Colonic mucosa (tissue), 4 donors: ENCODE results near the gene RTN4R. TPM values are rescaled to one million over a fixed set of nuclear protein-coding genes. Genes with fewer than 3 reads are reported as not detected.

Experiments
- DNase-seq: peaks from one replicate; pipeline ENCODE4 v3.0.0-alpha.2; 2020
- H3K27ac ChIP-seq: fragments of 200-600 bp; one replicate; pipeline ENCODE4 v1.8.0; 2021
- H3K27me3 ChIP-seq: fragments of 200-600 bp; one replicate; pipeline ENCODE4 v1.8.0; 2021
- H3K36me3 ChIP-seq: fragments of 200-600 bp; one replicate; pipeline ENCODE4 v1.8.0; 2021
- H3K4me1 ChIP-seq: fragments of 200-600 bp; one replicate; pipeline ENCODE4 v1.8.0; 2021; ENCODE audit warnings: mild to moderate bottlenecking
- H3K4me3 ChIP-seq: fragments of 200-600 bp; one replicate; pipeline ENCODE4 v1.8.0; 2021
- H3K9ac ChIP-seq, 2 donors: one replicate each; pipeline ENCODE4 v1.7.0; 2013; ENCODE audit warnings: control low read depth in 2 of 2, low read depth in 2 of 2, low read length in 2 of 2
- H3K9me3 ChIP-seq: fragments of 200-600 bp; one replicate; pipeline ENCODE4 v1.8.0; 2021
- CTCF ChIP-seq: fragments of 200-600 bp; IDR thresholded peaks from one replicate; pipeline ENCODE4 v1.8.0; 2022; ENCODE audit warnings: antibody characterized with exemption, mild to moderate bottlenecking
- intact Hi-C: fragments of 100-400 bp; cut with DNase I; formaldehyde crosslinking; loops from one replicate; pipeline ENCODE4 v1.14.1; 2022
- total RNA-seq, 2 donors: library from RNA; stranded (reverse); fragmentation: NEBNext Ultra II Directional in 1 of 2; extraction: Animal tissue kit (Norgen Biotek cat#: 25700) in 1 of 2; gene quantifications; one replicate each; pipeline ENCODE4 v1.2.1, GENCODE V29; 2021
- donor health status: healthy.
- donor health status: DM: no; HTN: no; CAD: no.
- donor health status: DM: no; HTN: no; CAD: no.

Gene RTN4R
- total RNA-seq, 2 donors from 2014 or later = 6.1 to 8.5 TPM

GRCh38 chr22:20253161-20253560, 15.0 kb downstream of the RTN4R start:
- TF ChIP-seq CTCF = no peak
- Histone ChIP-seq H3K36me3 (no peaks in the 10 kb centered on the region), H3K9me3 (no peaks in the 10 kb centered on the region), H3K27ac (no peak overlapping the region), H3K4me1 (no peaks in the 10 kb centered on the region), H3K27me3 (no peaks in the 10 kb centered on the region), H3K4me3 (no peak overlapping the region), H3K9ac (no peak overlapping the region)
- DNase-seq = no peak
- intact Hi-C loops = no loop called here

- H3K27ac ChIP-seq = no peak overlapping the region
- no peaks in the 10 kb centered on the region for H3K36me3 ChIP-seq
- no peak overlapping the region for H3K4me3 ChIP-seq
- H3K9me3 ChIP-seq = no peaks in the 10 kb centered on the region
- H3K27me3 ChIP-seq = no peaks in the 10 kb centered on the region
- H3K9ac ChIP-seq = no peak overlapping the region
- DNase-seq = no peak
- no peaks in the 10 kb centered on the region for H3K4me1 ChIP-seq
- intact Hi-C loops = no loop called here
- TF ChIP-seq CTCF = no peak
Measured at GRCh38 chr22:20251981-20252380, 16.1 kb downstream of the RTN4R start.

GRCh38 chr22:20251491-20251890, 16.6 kb downstream of the RTN4R start:
- intact Hi-C loops = no loop called here
- Histone ChIP-seq H3K9ac (no peak overlapping the region), H3K4me1 (no peaks in the 10 kb centered on the region), H3K9me3 (no peaks in the 10 kb centered on the region), H3K36me3 (no peaks in the 10 kb centered on the region), H3K27me3 (no peaks in the 10 kb centered on the region), H3K27ac (no peak overlapping the region), H3K4me3 (no peak overlapping the region)
- TF ChIP-seq CTCF = no peak
- no peak for DNase-seq

- Histone ChIP-seq H3K4me3 (no peak overlapping the region), H3K9me3 (no peaks in the 10 kb centered on the region), H3K9ac (no peak overlapping the region), H3K27me3 (no peaks in the 10 kb centered on the region), H3K4me1 (no peaks in the 10 kb centered on the region), H3K36me3 (no peaks in the 10 kb centered on the region), H3K27ac (no peak overlapping the region)
- no peak for DNase-seq
- intact Hi-C loops = no loop called here
- TF ChIP-seq CTCF = no peak
Measured at GRCh38 chr22:20249797-20250354, 18.2 kb downstream of the RTN4R start.

GRCh38 chr22:20248461-20248978, 19.6 kb downstream of the RTN4R start:
- intact Hi-C loops = no loop called here
- Histone ChIP-seq H3K27me3 (no peaks in the 10 kb centered on the region), H3K9me3 (no peaks in the 10 kb centered on the region), H3K36me3 (no peaks in the 10 kb centered on the region), H3K27ac (no peak overlapping the region), H3K4me1 (no peaks in the 10 kb centered on the region), H3K9ac (no peak overlapping the region), H3K4me3 (no peak overlapping the region)
- no peak for TF ChIP-seq CTCF
- no peak for DNase-seq
